H9 (cell line): ENCODE results near the gene PDZD2. TPM values are rescaled to one million over a fixed set of nuclear protein-coding genes. Genes with fewer than 3 reads are reported as not detected.

Experiments used
- DNase-seq: peaks from one replicate; pipeline ENCODE4 v3.0.0-alpha.2; 2017
- H2AFZ ChIP-seq: one replicate; pipeline ENCODE4 v1.6.1; 2013; ENCODE audit warnings: mild to moderate bottlenecking, low read length, control low read depth, moderate library complexity
- H2AK5ac ChIP-seq: 2 replicates; pipeline ENCODE4 v1.6.1; 2013; ENCODE audit warnings: low read length, control low read depth, mixed read lengths; ENCODE audit not compliant: insufficient read length
- H2BK120ac ChIP-seq: one replicate; pipeline ENCODE4 v1.6.1; 2013; ENCODE audit warnings: low read depth, mild to moderate bottlenecking, low read length, control low read depth, inconsistent platforms; ENCODE audit not compliant: poor library complexity, severe bottlenecking
- H2BK12ac ChIP-seq: 2 replicates; pipeline ENCODE4 v1.6.1; 2013; ENCODE audit warnings: low read length, control low read depth, mixed read lengths, low read depth; ENCODE audit not compliant: insufficient read length
- H2BK15ac ChIP-seq: 2 replicates; pipeline ENCODE4 v1.6.1; 2013; ENCODE audit warnings: low read depth, low read length, control low read depth
- H2BK20ac ChIP-seq: one replicate; pipeline ENCODE4 v1.6.1; 2013; ENCODE audit warnings: low read depth, mild to moderate bottlenecking, low read length, control low read depth, inconsistent platforms; ENCODE audit not compliant: poor library complexity, severe bottlenecking
- H2BK5ac ChIP-seq: 2 replicates; pipeline ENCODE4 v1.6.1; 2013; ENCODE audit warnings: low read length, control low read depth, mixed read lengths; ENCODE audit not compliant: insufficient read length
- H3K14ac ChIP-seq: 2 replicates; pipeline ENCODE4 v1.6.1; 2013; ENCODE audit warnings: low read length, control low read depth; ENCODE audit not compliant: insufficient read depth
- H3K18ac ChIP-seq: 2 replicates; pipeline ENCODE4 v1.6.1; 2013; ENCODE audit warnings: low read depth, mild to moderate bottlenecking, mixed read lengths, low read length, control low read depth; ENCODE audit not compliant: insufficient read length
- H3K23ac ChIP-seq: 2 replicates; pipeline ENCODE4 v1.6.1; 2013; ENCODE audit warnings: low read length, control low read depth, mixed read lengths, low read depth; ENCODE audit not compliant: insufficient read length
- H3K23me2 ChIP-seq: 2 replicates; pipeline ENCODE4 v1.6.1; 2013; ENCODE audit warnings: low read depth, mild to moderate bottlenecking, mixed read lengths, low read length, control low read depth; ENCODE audit not compliant: insufficient read length, poor library complexity, severe bottlenecking
- H3K27ac ChIP-seq: 2 replicates; pipeline ENCODE4 v1.5.1; 2013; ENCODE audit warnings: low read length, control low read depth, mixed read lengths, low read depth; ENCODE audit not compliant: insufficient read length
- H3K27me3 ChIP-seq: 2 replicates; pipeline ENCODE4 v1.6.1; 2013; ENCODE audit warnings: low read length, control low read depth, inconsistent platforms; ENCODE audit not compliant: insufficient read depth
- H3K4ac ChIP-seq: 2 replicates; pipeline ENCODE4 v1.6.1; 2013; ENCODE audit warnings: low read depth, mild to moderate bottlenecking, control low read depth, inconsistent platforms, low read length, moderate library complexity
- H3K4me1 ChIP-seq: 2 replicates; pipeline ENCODE4 v1.6.1; 2013; ENCODE audit warnings: low read length, control low read depth, inconsistent platforms; ENCODE audit not compliant: insufficient read depth
- H3K4me2 ChIP-seq: 2 replicates; pipeline ENCODE4 v1.6.1; 2013; ENCODE audit warnings: low read length, control low read depth, mixed read lengths; ENCODE audit not compliant: insufficient read length, insufficient read depth
- H3K56ac ChIP-seq: 2 replicates; pipeline ENCODE4 v1.6.1; 2013; ENCODE audit warnings: low read depth, mild to moderate bottlenecking, mixed read lengths, low read length, control low read depth; ENCODE audit not compliant: insufficient read length
- H3K79me1 ChIP-seq: 2 replicates; pipeline ENCODE4 v1.6.1; 2013; ENCODE audit warnings: low read depth, mild to moderate bottlenecking, moderate library complexity, low read length, control low read depth, inconsistent platforms; ENCODE audit not compliant: insufficient read depth, poor library complexity, severe bottlenecking
- H3K79me2 ChIP-seq: 2 replicates; pipeline ENCODE4 v1.6.1; 2013; ENCODE audit warnings: low read length, control low read depth, inconsistent platforms; ENCODE audit not compliant: insufficient read depth
- H3K9ac ChIP-seq: 2 replicates; pipeline ENCODE4 v1.6.1; 2013; ENCODE audit warnings: low read length, control low read depth, mixed read lengths; ENCODE audit not compliant: insufficient read length; ENCODE audit errors: extremely low read depth
- H3K9me3 ChIP-seq: one replicate; pipeline ENCODE4 v1.6.1; 2013; ENCODE audit warnings: low read depth, low read length, inconsistent platforms; ENCODE audit not compliant: control insufficient read depth
- H3T11ph ChIP-seq: one replicate; pipeline ENCODE4 v1.6.1; 2013; ENCODE audit warnings: mild to moderate bottlenecking, low read length, control low read depth, inconsistent platforms
- H4K20me1 ChIP-seq: one replicate; pipeline ENCODE4 v1.6.1; 2013; ENCODE audit not compliant: control insufficient read depth, insufficient read length, insufficient read depth
- H4K5ac ChIP-seq: 2 replicates; pipeline ENCODE4 v1.6.1; 2013; ENCODE audit warnings: low read depth, mild to moderate bottlenecking, mixed read lengths, low read length, control low read depth; ENCODE audit not compliant: insufficient read length
- H4K8ac ChIP-seq: replicated peaks from 2 replicates; pipeline ENCODE4 v1.6.1; 2013; ENCODE audit warnings: low read length, control low read depth, mixed read lengths, low read depth; ENCODE audit not compliant: insufficient read length
- H4K91ac ChIP-seq: 2 replicates; pipeline ENCODE4 v1.6.1; 2013; ENCODE audit warnings: low read depth, mild to moderate bottlenecking, moderate library complexity, mixed read lengths, low read length, control low read depth; ENCODE audit not compliant: insufficient read length
- H3K27ac Mint-ChIP-seq, 3 experiments: 2 replicates in 2 of 3; 3 replicates in 1 of 3; pipeline ENCODE4 v1.8.0; 2020 to 2021; ENCODE audit warnings: mixed read lengths in 3 of 3, mild to moderate bottlenecking in 1 of 3, moderate library complexity in 1 of 3
- H3K27me3 Mint-ChIP-seq: 2 replicates; pipeline ENCODE4 v1.8.0; 2021; ENCODE audit warnings: low read depth, mild to moderate bottlenecking, moderate library complexity, mixed read lengths
- H3K36me3 Mint-ChIP-seq, 3 experiments: 2 replicates in 2 of 3; 3 replicates in 1 of 3; pipeline ENCODE4 v1.8.0; 2020 to 2021; ENCODE audit warnings: low read depth in 3 of 3, mixed read lengths in 3 of 3; ENCODE audit not compliant: insufficient read depth in 1 of 3
- H3K4me1 Mint-ChIP-seq, 2 experiments: 2 replicates each; pipeline ENCODE4 v1.8.0; 2020; ENCODE audit warnings: mixed read lengths in 2 of 2
- H3K4me3 Mint-ChIP-seq, 2 experiments: 2 replicates in 1 of 2; 3 replicates in 1 of 2; pipeline ENCODE4 v1.8.0; 2020 to 2021; ENCODE audit warnings: mild to moderate bottlenecking in 2 of 2, mixed read lengths in 2 of 2, moderate library complexity in 1 of 2
- H3K9me3 Mint-ChIP-seq, 2 experiments: 2 replicates in 1 of 2; 3 replicates in 1 of 2; pipeline ENCODE4 v1.8.0; 2020; ENCODE audit warnings: mild to moderate bottlenecking in 2 of 2, mixed read lengths in 2 of 2, moderate library complexity in 1 of 2
- CTCF ChIP-seq: fragments of 200-600 bp; sonication (generic); conservative IDR thresholded peaks from 3 replicates; pipeline ENCODE4 v1.8.0; 2021; ENCODE audit warnings: antibody characterized with exemption, mild to moderate bottlenecking
- WGBS: extraction: QIAGEN DNeasy Blood & Tissue Kit; methylation state at CpG from one replicate; pipeline ENCODE4 v1.1.7; 2013; ENCODE audit warnings: missing lambda C conversion rate, low lambda C conversion rate, mixed read lengths; ENCODE audit not compliant: insufficient read length; ENCODE audit errors: extremely low coverage; 5-methylcytosine and 5-hydroxymethylcytosine counted together
- total RNA-seq: library from RNA; stranded (reverse); gene quantifications from 2 replicates; pipeline ENCODE4 v1.2.1, GENCODE V29; 2021

Gene PDZD2
- total RNA-seq, 1 experiment from 2014 or later: 9.9 TPM

GRCh38 chr5:32123058-32123805 is 484.3 kb downstream of the PDZD2 start:
- whole genome bisulfite sequencing: no CpG with 5 or more reads among the region's 8 CpGs
- Histone ChIP-seq H3T11ph (no peak overlapping the region), H3K14ac (no peak overlapping the region), H4K8ac (no peak overlapping the region), H3K9ac (no peak overlapping the region), H3K4me2 (no peak overlapping the region), H3K56ac (no peak overlapping the region), H3K23me2 (no peaks in the 10 kb centered on the region), H4K5ac (no peak overlapping the region), H2AK5ac (no peak overlapping the region), H2BK120ac (no peak overlapping the region), H3K4me1 (no peaks in the 10 kb centered on the region), H4K20me1 (no peaks in the 10 kb centered on the region), H2BK5ac (no peak overlapping the region), H3K18ac (no peak overlapping the region), H4K91ac (no peak overlapping the region), H3K9me3 (no peaks in the 10 kb centered on the region), H3K27me3 (no peaks in the 10 kb centered on the region; the same call in 1 of the 2 replicates), H2AFZ (no peak overlapping the region), H2BK20ac (no peak overlapping the region), H3K23ac (no peak overlapping the region), H3K79me1 (peaks cover 11% of the 10 kb centered on the region), H2BK15ac (no peak overlapping the region), H3K79me2 (peaks cover 3% of the 10 kb centered on the region; the same call in 1 of the 2 replicates), H3K4ac (no peak overlapping the region), H2BK12ac (no peak overlapping the region), H3K27ac (no peak overlapping the region)
- Mint-ChIP-seq H3K36me3 (peaks cover 22 to 57% (median 42%) of the 10 kb centered on the region in 3 experiments), H3K4me3 (no peak overlapping the region), H3K9me3 (no peaks in the 10 kb centered on the region), H3K4me1 (peaks cover 5 to 7% of the 10 kb centered on the region in 2 experiments), H3K27ac (peak overlapping the region in 1 of 3 experiments; percentile 29; a peak in 1 of 7 replicates), H3K27me3 (no peaks in the 10 kb centered on the region)
- no peak for TF ChIP-seq CTCF
- DNase-seq: no peak
